TTC549 (cell line): ENCODE data around the gene SLC7A4.
"Not testable (repeated sequence)": the region's sequence is repeated elsewhere in the genome, so short reads cannot be mapped to it uniquely, and the experiment has no call there.

Source experiments
- FAIRE-seq: peaks from 2 replicates; lab custom pipeline; 2012; peaks lifted over from hg19 to GRCh38; lab: Jason Lieb, UNC

SLC7A4 gene

GRCh38 chr22:21042978-21043859, 10.9 kb upstream of the SLC7A4 start:
- no peak for FAIRE-seq

DNA sequence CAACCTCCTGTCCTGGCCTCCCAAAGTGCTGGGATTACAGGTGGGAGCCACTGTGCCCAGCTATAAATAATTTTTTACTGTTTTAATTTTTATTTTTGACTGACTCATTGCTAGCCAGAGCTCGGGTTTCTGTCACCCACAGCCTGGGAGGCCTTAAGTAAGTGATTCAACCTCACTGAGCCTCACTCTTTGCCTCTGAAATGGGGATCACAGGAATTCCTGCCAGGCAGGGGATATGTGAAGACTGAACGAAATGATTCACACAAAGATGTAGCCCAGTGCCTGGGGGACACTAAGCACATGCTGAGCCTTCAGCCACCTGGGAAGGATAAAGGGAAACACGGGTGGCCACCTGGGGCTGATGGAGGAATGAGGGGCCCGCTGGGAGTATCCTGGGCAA, 9.6 kb upstream of the SLC7A4 start:
- FAIRE-seq = no peak

DNA sequence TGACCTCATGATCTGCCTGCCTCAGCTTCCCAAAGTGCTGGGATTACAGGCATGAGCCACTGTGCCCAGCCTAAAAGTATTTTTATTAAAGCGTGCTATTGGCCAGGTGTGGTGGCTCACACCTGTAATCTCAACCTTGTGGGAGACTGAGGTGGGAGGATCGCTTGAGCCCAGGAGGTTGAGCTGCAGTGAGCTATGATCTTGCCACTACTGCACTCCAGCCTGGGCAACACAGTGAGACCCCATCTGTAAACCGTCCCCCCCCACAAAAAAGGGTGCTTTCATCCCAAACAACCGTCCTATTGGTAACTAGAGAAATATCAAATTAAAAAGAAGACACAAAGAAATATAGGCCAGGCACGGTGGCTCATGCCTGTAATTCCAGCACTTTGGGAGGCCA, 6.8 kb upstream of the SLC7A4 start:
- FAIRE-seq = not testable (repeated sequence)

GRCh38 chr22:21038405-21038804, 6.0 kb upstream of the SLC7A4 start:
- no peak for FAIRE-seq

- FAIRE-seq = no peak
Measured at GRCh38 chr22:21034989-21035388, 2.6 kb upstream of the SLC7A4 start.

GRCh38 chr22:21033895-21034294, 1.5 kb upstream of the SLC7A4 start:
- FAIRE-seq = no peak

DNA sequence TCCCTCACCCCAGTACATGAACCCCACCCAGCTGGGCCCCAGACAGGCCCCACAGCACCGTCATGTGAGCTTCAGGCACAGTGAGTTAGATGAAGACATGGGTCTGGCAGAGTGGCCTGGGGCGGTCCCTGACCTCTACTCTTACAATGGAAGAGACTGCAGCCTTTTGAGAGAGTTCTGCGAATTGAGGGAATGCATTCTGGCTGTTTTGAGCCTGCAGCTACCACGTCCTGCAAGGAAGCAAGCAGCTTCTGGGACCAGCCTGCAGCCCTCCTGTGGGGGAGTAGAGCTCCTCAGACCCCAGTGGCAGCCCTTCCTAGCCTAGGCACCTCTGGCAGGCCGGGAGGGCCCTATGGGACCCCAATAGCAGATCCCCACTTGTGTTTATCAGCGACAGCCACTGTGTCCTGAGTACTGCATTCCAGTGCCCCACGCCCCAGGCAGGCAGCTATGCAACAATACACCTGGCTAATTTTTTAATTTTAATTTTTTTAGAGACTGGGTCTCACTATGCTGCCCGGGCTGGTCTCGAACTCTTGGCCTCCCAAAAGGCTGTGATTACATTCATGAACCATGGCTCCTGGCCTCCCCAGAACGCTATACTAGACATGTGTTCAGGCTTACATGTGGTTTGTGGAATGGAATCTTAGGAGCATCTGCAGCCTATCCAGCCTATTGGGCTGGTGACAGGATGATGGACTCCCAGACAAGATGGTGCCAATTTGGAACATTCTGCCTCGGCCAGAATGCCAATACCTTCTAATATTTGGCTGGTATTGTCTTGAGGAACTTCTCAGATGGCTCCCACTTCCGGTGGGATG, 717 bp upstream of the SLC7A4 start:
- FAIRE-seq = no peak

DNA sequence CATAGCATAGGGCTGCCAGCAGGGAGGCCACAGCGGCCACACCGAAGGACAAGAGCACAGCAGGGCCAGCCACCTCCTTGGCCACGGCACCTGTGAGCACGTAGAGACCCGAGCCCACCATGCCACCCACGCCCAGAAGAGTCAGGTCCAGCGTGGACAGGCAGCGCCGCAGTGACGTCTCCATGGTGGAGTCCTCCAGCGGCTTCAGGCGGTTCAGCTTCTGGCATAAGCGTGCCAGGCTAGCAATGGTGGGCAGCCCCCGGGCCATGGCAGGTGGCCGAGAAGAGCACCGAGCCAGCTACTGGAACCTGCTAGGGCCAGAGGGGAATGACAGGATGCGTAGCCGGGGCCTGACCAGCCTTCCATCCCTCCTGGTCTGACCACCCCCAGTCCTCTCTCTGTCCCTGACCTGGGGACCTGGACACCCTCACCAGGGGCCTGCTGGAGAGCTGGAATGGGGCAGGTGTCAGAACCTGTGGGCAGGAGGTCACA, 770 bp downstream of the SLC7A4 start:
- FAIRE-seq = no peak

DNA sequence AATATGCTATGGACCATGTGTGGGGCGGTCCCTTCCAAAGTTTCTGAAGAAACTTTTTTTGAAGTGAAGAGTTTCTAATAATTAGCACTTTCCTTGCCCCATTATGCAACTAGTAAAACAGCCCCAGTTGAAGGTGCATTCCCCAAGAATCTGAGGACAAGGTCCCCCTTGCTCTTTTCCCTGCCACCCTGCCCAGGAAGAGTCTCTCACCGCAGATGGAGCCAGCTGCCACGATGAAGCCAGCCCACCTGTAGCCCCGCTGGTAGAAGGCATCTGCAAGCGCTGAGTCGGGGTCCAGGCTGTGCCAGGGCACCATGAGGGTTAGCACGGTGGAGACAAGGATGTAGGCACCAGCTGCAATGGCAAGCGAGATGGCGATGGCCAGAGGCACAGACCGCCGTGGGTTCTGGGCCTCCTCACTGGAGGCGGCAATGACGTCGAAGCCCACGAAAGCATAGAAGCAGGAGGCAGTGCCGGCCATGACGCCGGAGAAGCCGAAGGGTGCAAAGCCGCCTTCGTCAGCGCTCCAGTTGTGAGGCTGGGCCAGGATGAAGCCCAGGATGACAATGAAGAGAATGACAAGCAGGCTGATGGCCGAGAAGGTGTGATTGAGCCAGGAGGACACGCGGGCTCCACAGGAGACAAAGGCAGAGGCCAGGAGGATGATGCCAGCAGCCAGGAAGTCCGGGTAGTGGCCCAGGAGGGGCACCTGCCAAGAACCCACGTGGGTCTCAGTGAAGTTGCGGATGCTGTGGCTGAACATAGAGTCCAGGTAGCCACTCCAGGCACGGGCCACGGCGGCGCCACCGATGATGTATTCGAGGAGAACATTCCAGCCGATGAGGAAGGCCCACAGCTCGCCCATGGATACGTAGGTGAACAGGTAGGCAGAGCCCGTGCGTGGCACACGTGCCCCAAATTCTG, 1.5 kb downstream of the SLC7A4 start:
- no peak for FAIRE-seq

DNA sequence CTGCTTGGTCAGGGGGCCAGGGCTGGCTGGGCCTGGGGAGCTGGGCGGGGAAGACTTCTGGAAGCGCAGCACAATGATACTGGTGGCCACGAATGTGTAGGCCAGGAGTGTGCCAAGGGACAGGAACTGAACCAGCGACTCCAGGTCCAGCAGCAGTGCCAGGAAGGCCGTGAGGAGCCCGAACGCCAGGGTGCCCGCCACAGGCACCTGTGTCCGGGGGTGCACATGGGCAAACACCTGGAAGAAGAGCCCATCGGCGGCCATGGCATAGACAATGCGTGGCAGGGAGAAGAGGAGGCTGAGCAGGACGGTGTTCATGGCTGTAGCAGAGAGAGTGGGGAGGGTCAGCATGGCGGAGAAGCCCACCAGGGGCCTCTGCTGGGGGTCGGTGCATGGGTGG, 2.3 kb downstream of the SLC7A4 start:
- no peak for FAIRE-seq

GRCh38 chr22:21029486-21030025, 2.8 kb downstream of the SLC7A4 start:
- FAIRE-seq = no peak

GRCh38 chr22:21028277-21029251, 3.8 kb downstream of the SLC7A4 start:
- no peak for FAIRE-seq

DNA sequence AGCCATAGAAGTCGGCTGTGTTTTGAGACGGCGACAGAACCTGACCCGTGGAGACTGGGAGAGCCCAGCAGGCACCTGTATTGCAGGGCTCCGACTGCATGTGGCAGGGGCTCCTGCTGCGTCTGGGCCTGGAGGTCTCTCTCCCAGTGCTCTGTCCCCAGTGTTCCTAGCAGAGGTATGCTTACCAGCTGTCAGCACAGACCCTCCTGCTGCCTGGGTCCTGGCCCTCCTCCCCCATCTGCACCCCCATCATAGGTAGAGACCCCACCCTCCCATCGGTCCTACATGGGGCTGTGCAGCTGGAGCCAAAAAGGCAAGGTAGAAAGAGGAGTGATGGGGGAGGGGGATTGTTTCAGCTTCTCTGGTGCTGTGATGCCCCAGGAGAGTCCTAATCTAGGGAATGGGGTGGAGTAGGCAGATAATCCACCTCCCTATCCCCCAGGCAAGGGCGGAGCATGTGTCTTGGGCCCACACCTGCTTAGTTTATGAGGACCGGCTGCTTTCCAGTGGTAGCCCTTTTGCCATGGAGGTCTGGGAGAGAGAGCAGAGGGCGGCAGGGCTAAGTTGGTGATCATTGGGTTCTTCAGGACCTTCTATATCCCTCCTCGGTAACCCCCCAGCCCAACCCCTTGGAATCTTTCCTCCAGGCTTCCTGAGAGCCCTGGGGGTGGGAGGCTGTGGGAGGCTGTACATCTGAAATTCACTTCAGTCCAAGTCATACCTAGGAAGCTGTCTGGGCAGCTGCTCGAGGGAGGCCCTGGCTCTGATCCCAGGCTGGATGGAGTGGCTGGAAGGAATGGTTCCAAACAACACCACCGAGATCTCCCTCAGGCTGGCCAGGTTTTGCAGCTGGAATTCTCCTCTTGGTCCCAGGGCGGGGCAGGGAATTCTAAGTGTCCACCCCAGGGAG, 5.3 kb downstream of the SLC7A4 start:
- FAIRE-seq = no peak

DNA sequence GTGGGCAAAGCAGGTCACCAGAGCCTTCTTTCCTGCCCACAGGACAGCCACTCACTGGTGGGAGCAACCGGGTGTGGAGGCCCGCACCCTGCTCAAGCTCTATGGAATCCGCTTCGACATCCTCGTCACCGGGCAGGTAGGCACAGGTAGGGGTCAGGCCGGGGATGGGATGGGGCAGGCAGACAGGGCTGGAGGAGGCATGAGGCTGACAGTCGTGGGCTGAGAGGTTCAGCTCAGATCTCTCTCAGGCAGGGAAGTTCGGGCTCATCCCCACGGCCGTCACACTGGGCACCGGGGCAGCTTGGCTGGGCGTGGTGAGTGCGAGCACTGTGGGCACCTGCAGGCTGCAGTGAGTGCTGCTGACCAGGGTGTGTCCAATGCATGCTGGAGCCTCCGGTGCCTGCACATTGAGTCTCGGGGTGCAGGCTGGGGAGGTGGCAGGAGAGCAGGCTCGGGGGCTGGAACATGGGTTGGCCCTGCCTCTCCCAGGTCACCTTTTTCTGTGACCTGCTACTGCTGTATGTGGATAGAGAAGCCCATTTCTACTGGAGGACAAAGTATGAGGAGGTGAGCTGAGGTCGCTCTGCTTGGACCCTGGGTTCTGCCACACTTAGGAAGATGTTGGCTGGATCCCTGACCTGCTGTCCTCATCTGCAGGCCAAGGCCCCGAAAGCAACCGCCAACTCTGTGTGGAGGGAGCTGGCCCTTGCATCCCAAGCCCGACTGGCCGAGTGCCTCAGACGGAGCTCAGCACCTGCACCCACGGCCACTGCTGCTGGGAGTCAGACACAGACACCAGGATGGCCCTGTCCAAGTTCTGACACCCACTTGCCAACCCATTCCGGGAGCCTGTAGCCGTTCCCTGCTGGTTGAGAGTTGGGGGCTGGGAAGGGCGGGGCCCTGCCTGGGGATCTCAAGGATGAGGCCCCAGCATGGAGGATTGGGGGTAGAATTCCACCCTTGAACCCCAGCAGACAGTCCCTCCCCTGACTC, 6.3 kb downstream of the SLC7A4 start:
- FAIRE-seq = no peak

DNA sequence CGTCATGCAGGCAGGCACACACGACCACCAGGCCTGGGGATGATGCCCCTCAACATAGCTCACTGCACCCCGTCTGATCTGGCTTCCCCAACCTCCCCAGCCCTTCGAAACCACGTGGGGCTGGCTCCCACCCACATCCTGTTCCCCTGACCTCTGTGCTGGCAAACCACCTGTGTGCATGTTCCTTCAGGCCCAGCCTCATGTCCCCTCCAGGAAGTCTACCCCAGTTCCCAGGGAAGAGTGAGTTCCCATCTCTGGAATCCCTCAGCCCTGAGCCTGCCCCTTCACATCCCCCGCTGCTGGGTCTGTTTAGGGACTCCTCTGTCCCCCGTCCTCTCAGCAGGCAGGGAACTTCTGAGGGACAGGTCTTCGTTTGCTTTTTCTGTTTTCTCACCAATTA, 7.1 kb downstream of the SLC7A4 start:
- no peak for FAIRE-seq

DNA sequence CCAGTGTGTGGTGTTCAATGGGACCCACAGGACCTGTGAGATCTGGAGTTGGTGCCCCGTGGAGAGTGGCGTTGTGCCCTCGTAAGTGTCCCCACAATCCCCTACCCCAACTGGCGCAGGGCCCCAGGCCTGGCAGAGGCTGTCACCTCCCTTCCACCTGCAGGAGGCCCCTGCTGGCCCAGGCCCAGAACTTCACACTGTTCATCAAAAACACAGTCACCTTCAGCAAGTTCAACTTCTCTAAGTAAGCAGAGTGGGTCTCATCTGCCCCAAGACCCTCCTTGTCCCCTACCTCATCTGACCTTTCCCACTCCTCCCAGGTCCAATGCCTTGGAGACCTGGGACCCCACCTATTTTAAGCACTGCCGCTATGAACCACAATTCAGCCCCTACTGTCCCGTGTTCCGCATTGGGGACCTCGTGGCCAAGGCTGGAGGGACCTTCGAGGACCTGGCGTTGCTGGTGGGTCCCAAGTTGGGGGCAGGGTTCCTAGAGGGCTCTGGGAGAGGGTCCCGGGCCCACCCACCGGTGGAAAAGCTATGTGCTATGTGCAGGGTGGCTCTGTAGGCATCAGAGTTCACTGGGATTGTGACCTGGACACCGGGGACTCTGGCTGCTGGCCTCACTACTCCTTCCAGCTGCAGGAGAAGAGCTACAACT, 9.3 kb downstream of the SLC7A4 start:
- no peak for FAIRE-seq

DNA sequence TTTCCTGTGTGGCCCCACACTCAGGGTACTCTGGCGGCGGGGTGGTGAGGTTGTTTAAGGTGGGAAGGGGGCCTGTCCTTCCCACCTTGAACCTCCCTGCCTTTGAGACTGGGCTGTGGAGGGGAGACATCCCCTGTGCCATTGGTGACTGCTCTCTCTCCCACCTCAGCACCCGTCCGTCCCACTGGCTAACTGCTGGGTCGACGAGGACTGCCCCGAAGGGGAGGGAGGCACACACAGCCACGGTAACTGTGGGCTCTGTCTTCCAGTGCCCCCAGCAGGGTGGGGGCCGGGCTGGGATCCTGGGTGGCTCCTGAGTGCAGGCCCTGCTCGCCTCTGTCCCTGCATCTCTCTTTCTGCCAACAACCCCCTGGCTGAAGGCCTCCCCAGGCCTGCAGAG, 9.9 kb downstream of the SLC7A4 start:
- no peak for FAIRE-seq
